Gastroesophageal sphincter (tissue), 3 donors: ENCODE results near the gene PMFBP1.

Source experiments
- EP300 ChIP-seq: sonication (generic); formaldehyde crosslinking; IDR thresholded peaks from one replicate; pipeline ENCODE4 v1.6.1; 2017; ENCODE audit warnings: antibody characterized with exemption, mild to moderate bottlenecking
- POLR2A ChIP-seq, 2 donors: fragments of 450-650 bp; IDR thresholded peaks; one replicate each; pipeline ENCODE4 v1.6.1; 2017; ENCODE audit warnings: antibody characterized with exemption in 2 of 2, mild to moderate bottlenecking in 2 of 2, moderate library complexity in 1 of 2
- POLR2AphosphoS5 ChIP-seq: sonication (generic); formaldehyde crosslinking; IDR thresholded peaks from one replicate; pipeline ENCODE4 v1.6.1; 2017; ENCODE audit warnings: antibody characterized with exemption
- TF ChIP-seq, protein P1 (sequence below), 4 experiments: fragments of 200-600 bp in 2 of 4; fragments of 450-650 bp in 2 of 4; sonication (generic) in 1 of 4; IDR thresholded peaks; one replicate each; pipeline ENCODE4 v1.5.1; 2017 to 2019; ENCODE audit warnings: antibody characterized with exemption in 4 of 4, mild to moderate bottlenecking in 2 of 4, moderate library complexity in 2 of 4

GRCh38 chr16:72214821-72215220 lies 42.9 kb upstream of the PMFBP1 start:
- TF ChIP-seq, protein P1, sequence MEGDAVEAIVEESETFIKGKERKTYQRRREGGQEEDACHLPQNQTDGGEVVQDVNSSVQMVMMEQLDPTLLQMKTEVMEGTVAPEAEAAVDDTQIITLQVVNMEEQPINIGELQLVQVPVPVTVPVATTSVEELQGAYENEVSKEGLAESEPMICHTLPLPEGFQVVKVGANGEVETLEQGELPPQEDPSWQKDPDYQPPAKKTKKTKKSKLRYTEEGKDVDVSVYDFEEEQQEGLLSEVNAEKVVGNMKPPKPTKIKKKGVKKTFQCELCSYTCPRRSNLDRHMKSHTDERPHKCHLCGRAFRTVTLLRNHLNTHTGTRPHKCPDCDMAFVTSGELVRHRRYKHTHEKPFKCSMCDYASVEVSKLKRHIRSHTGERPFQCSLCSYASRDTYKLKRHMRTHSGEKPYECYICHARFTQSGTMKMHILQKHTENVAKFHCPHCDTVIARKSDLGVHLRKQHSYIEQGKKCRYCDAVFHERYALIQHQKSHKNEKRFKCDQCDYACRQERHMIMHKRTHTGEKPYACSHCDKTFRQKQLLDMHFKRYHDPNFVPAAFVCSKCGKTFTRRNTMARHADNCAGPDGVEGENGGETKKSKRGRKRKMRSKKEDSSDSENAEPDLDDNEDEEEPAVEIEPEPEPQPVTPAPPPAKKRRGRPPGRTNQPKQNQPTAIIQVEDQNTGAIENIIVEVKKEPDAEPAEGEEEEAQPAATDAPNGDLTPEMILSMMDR (IDR thresholded peaks at IDR 0.05), result no peak
- TF ChIP-seq POLR2A (IDR thresholded peaks at IDR 0.05), result no peak
- TF ChIP-seq POLR2AphosphoS5, result no peak
- TF ChIP-seq EP300, result no peak
